Measurements from ENCODE around the gene LIMK2. TPM values are rescaled to one million over a fixed set of nuclear protein-coding genes. Genes with fewer than 3 reads are reported as not detected.
A peak's percentile ranks its signal among the peaks of the same experiment; 100 is the strongest.

Gene LIMK2
- total and polyA plus RNA-seq, 9 donors: 18.8 to 26.7 (median 22.4) TPM

- Histone ChIP-seq H3K36me3 (ENCODE audit: control insufficient read depth, insufficient read depth, low read length) (peaks cover 3% of the 10 kb centered on the region), H3K27ac (ENCODE audit: low read length) (no peak overlapping the region), H3K4me1 (ENCODE audit: control insufficient read depth, insufficient read depth, low read length) (peaks cover 35% of the 10 kb centered on the region), H3K9me3 (replicated peaks; ENCODE audit: control insufficient read depth, low read depth, low read length) (no peaks in the 10 kb centered on the region), H3K4me3 (ENCODE audit: low read length) (no peak overlapping the region), H3K27me3 (ENCODE audit: control insufficient read depth, insufficient read depth, low read length) (no peaks in the 10 kb centered on the region)
- no CpG with 5 or more reads among the region's 4 CpGs for WGBS (ENCODE audit: insufficient coverage)
- peak; percentile 49 for DNase-seq
Observed at GRCh38 chr22:31250740-31251600, 38.9 kb downstream of the LIMK2 start.

GRCh38 chr22:31253949-31254348 is 41.9 kb downstream of the LIMK2 start:
- H3K36me3 ChIP-seq (ENCODE audit: control insufficient read depth, insufficient read depth, low read length): peaks cover 12% of the 10 kb centered on the region
- H3K4me1 ChIP-seq (ENCODE audit: control insufficient read depth, insufficient read depth, low read length): peaks cover 19% of the 10 kb centered on the region
- DNase-seq: peak; percentile 30
- H3K4me3 ChIP-seq (ENCODE audit: low read length): no peak overlapping the region
- 83% methylated on average over 4 of the region's 4 CpGs for WGBS (ENCODE audit: insufficient coverage)
- H3K9me3 ChIP-seq (replicated peaks; ENCODE audit: control insufficient read depth, low read depth, low read length): no peaks in the 10 kb centered on the region
- peak overlapping the region; percentile 44 for H3K27ac ChIP-seq (ENCODE audit: low read length)
- H3K27me3 ChIP-seq (ENCODE audit: control insufficient read depth, insufficient read depth, low read length): no peaks in the 10 kb centered on the region

GRCh38 chr22:31259798-31260473 is 47.8 kb downstream of the LIMK2 start:
- Histone ChIP-seq H3K27ac (ENCODE audit: low read length) (no peak overlapping the region), H3K27me3 (ENCODE audit: control insufficient read depth, insufficient read depth, low read length) (no peaks in the 10 kb centered on the region), H3K4me3 (ENCODE audit: low read length) (no peak overlapping the region), H3K4me1 (ENCODE audit: control insufficient read depth, insufficient read depth, low read length) (peaks cover 17% of the 10 kb centered on the region), H3K9me3 (replicated peaks; ENCODE audit: control insufficient read depth, low read depth, low read length) (no peaks in the 10 kb centered on the region), H3K36me3 (ENCODE audit: control insufficient read depth, insufficient read depth, low read length) (peaks cover 53% of the 10 kb centered on the region)
- no peak for DNase-seq
- WGBS (ENCODE audit: insufficient coverage): 80% methylated on average over 6 of the region's 8 CpGs

- Histone ChIP-seq H3K9me3 (replicated peaks; ENCODE audit: control insufficient read depth, low read depth, low read length) (no peaks in the 10 kb centered on the region), H3K4me1 (ENCODE audit: control insufficient read depth, insufficient read depth, low read length) (peaks cover 14% of the 10 kb centered on the region), H3K36me3 (ENCODE audit: control insufficient read depth, insufficient read depth, low read length) (peaks cover 53% of the 10 kb centered on the region), H3K27me3 (ENCODE audit: control insufficient read depth, insufficient read depth, low read length) (no peaks in the 10 kb centered on the region), H3K4me3 (ENCODE audit: low read length) (no peak overlapping the region), H3K27ac (ENCODE audit: low read length) (no peak overlapping the region)
- 87% methylated on average over 3 of the region's 3 CpGs for WGBS (ENCODE audit: insufficient coverage)
- no peak for DNase-seq
Observed at GRCh38 chr22:31260474-31260856, 48.4 kb downstream of the LIMK2 start.

GRCh38 chr22:31262312-31263133 is 50.4 kb downstream of the LIMK2 start:
- no peaks in the 10 kb centered on the region for H3K9me3 ChIP-seq (replicated peaks; ENCODE audit: control insufficient read depth, low read depth, low read length)
- no peaks in the 10 kb centered on the region for H3K27me3 ChIP-seq (ENCODE audit: control insufficient read depth, insufficient read depth, low read length)
- 81% methylated on average over 11 of the region's 13 CpGs for WGBS (ENCODE audit: insufficient coverage)
- H3K4me1 ChIP-seq (ENCODE audit: control insufficient read depth, insufficient read depth, low read length): peaks cover 14% of the 10 kb centered on the region
- H3K27ac ChIP-seq (ENCODE audit: low read length): no peak overlapping the region
- no peak overlapping the region for H3K4me3 ChIP-seq (ENCODE audit: low read length)
- DNase-seq: peak; percentile 38
- peaks cover 71% of the 10 kb centered on the region for H3K36me3 ChIP-seq (ENCODE audit: control insufficient read depth, insufficient read depth, low read length)

- no peaks in the 10 kb centered on the region for H3K27me3 ChIP-seq (ENCODE audit: control insufficient read depth, insufficient read depth, low read length)
- peaks cover 73% of the 10 kb centered on the region for H3K36me3 ChIP-seq (ENCODE audit: control insufficient read depth, insufficient read depth, low read length)
- 92% methylated on average over 3 of the region's 6 CpGs for WGBS (ENCODE audit: insufficient coverage)
- no peak overlapping the region for H3K27ac ChIP-seq (ENCODE audit: low read length)
- H3K4me1 ChIP-seq (ENCODE audit: control insufficient read depth, insufficient read depth, low read length): peaks cover 14% of the 10 kb centered on the region
- no peaks in the 10 kb centered on the region for H3K9me3 ChIP-seq (replicated peaks; ENCODE audit: control insufficient read depth, low read depth, low read length)
- DNase-seq: no peak
- H3K4me3 ChIP-seq (ENCODE audit: low read length): no peak overlapping the region
Observed at GRCh38 chr22:31263896-31264640, 52.0 kb downstream of the LIMK2 start.

GRCh38 chr22:31268281-31268680 is 56.2 kb downstream of the LIMK2 start:
- 100% methylated on average over 1 of the region's 2 CpGs for WGBS (ENCODE audit: insufficient coverage)
- DNase-seq: no peak
- Histone ChIP-seq H3K36me3 (ENCODE audit: control insufficient read depth, insufficient read depth, low read length) (peaks cover 70% of the 10 kb centered on the region), H3K4me1 (ENCODE audit: control insufficient read depth, insufficient read depth, low read length) (no peaks in the 10 kb centered on the region), H3K9me3 (replicated peaks; ENCODE audit: control insufficient read depth, low read depth, low read length) (no peaks in the 10 kb centered on the region), H3K27ac (ENCODE audit: low read length) (no peak overlapping the region), H3K27me3 (ENCODE audit: control insufficient read depth, insufficient read depth, low read length) (no peaks in the 10 kb centered on the region), H3K4me3 (ENCODE audit: low read length) (no peak overlapping the region)

- H3K9me3 ChIP-seq (replicated peaks; ENCODE audit: control insufficient read depth, low read depth, low read length): no peaks in the 10 kb centered on the region
- H3K4me3 ChIP-seq (ENCODE audit: low read length): no peak overlapping the region
- peaks cover 73% of the 10 kb centered on the region for H3K36me3 ChIP-seq (ENCODE audit: control insufficient read depth, insufficient read depth, low read length)
- H3K27ac ChIP-seq (ENCODE audit: low read length): no peak overlapping the region
- H3K4me1 ChIP-seq (ENCODE audit: control insufficient read depth, insufficient read depth, low read length): no peaks in the 10 kb centered on the region
- no peaks in the 10 kb centered on the region for H3K27me3 ChIP-seq (ENCODE audit: control insufficient read depth, insufficient read depth, low read length)
- 64% methylated on average over 2 of the region's 3 CpGs for WGBS (ENCODE audit: insufficient coverage)
- no peak for DNase-seq
Observed at GRCh38 chr22:31269892-31270579, 57.9 kb downstream of the LIMK2 start.

GRCh38 chr22:31271026-31271425 is 58.9 kb downstream of the LIMK2 start:
- Histone ChIP-seq H3K4me1 (ENCODE audit: control insufficient read depth, insufficient read depth, low read length) (no peaks in the 10 kb centered on the region), H3K27ac (ENCODE audit: low read length) (no peak overlapping the region), H3K36me3 (ENCODE audit: control insufficient read depth, insufficient read depth, low read length) (peaks cover 71% of the 10 kb centered on the region), H3K4me3 (ENCODE audit: low read length) (no peak overlapping the region), H3K27me3 (ENCODE audit: control insufficient read depth, insufficient read depth, low read length) (no peaks in the 10 kb centered on the region), H3K9me3 (replicated peaks; ENCODE audit: control insufficient read depth, low read depth, low read length) (no peaks in the 10 kb centered on the region)
- WGBS (ENCODE audit: insufficient coverage): 84% methylated on average over 3 of the region's 4 CpGs
- DNase-seq: no peak

Data from muscle of leg (tissue), 11 donors.